Karpas-422 (cell line): ENCODE data around the gene OR51F2. TPM values are rescaled to one million over a fixed set of nuclear protein-coding genes. Genes with fewer than 3 reads are reported as not detected.
"Not testable (repeated sequence)": the region's sequence is repeated elsewhere in the genome, so short reads cannot be mapped to it uniquely, and the experiment has no call there.

ENCODE experiments used
- DNase-seq: peaks from one replicate; pipeline ENCODE4 v3.0.0-alpha.2; 2015
- H2AFZ ChIP-seq: fragments of 200-600 bp; sonication (generic); 2 replicates; pipeline ENCODE4 v1.6.1; 2014; ENCODE audit warnings: antibody characterized with exemption, low read length, mixed read lengths
- H3K27ac ChIP-seq: fragments of 200-600 bp; sonication (generic); 2 replicates; pipeline ENCODE4 v1.5.1; 2014; ENCODE audit warnings: mild to moderate bottlenecking, low read length, moderate library complexity
- H3K27me3 ChIP-seq: fragments of 200-600 bp; sonication (generic); 2 replicates; pipeline ENCODE4 v1.6.1; 2014; ENCODE audit warnings: low read length, mixed read lengths
- H3K36me3 ChIP-seq: fragments of 200-600 bp; sonication (generic); 2 replicates; pipeline ENCODE4 v1.6.1; 2014; ENCODE audit warnings: low read length, mixed read lengths; ENCODE audit not compliant: insufficient read depth
- H3K4me1 ChIP-seq: fragments of 200-600 bp; sonication (generic); 2 replicates; pipeline ENCODE4 v1.6.1; 2014; ENCODE audit warnings: mild to moderate bottlenecking, low read length, mixed read lengths
- H3K4me2 ChIP-seq: fragments of 200-600 bp; sonication (generic); 2 replicates; pipeline ENCODE4 v1.6.1; 2014; ENCODE audit warnings: low read length, low read depth, mild to moderate bottlenecking; ENCODE audit not compliant: poor library complexity, severe bottlenecking
- H3K4me3 ChIP-seq: fragments of 200-600 bp; sonication (generic); 2 replicates; pipeline ENCODE4 v1.5.1; 2014; ENCODE audit warnings: mild to moderate bottlenecking, antibody characterized with exemption, low read length, mixed read lengths
- H3K79me2 ChIP-seq: fragments of 200-600 bp; sonication (generic); 2 replicates; pipeline ENCODE4 v1.6.1; 2014; ENCODE audit warnings: mild to moderate bottlenecking, low read length, mixed read lengths
- H3K9ac ChIP-seq: fragments of 200-600 bp; sonication (generic); 2 replicates; pipeline ENCODE4 v1.6.0; 2014; ENCODE audit warnings: low read length
- H3K9me2 ChIP-seq: fragments of 200-600 bp; sonication (generic), shearing (Covaris generic); replicated peaks from 2 replicates; pipeline ENCODE4 v1.6.0; 2014; ENCODE audit warnings: mild to moderate bottlenecking, low read length, moderate library complexity; ENCODE audit not compliant: insufficient read depth
- H3K9me3 ChIP-seq: fragments of 300-700, 200-600 bp; sonication (generic); 2 replicates; pipeline ENCODE4 v1.6.1; 2014; ENCODE audit warnings: low read length, mixed read lengths
- H4K20me1 ChIP-seq: fragments of 200-600 bp; sonication (generic); 2 replicates; pipeline ENCODE4 v1.6.1; 2014; ENCODE audit warnings: mild to moderate bottlenecking, antibody characterized with exemption, low read length, low read depth; ENCODE audit not compliant: insufficient read depth
- total RNA-seq: library from RNA; depleted of rRNA; stranded (reverse); fragments of >200 nt; shearing (Covaris generic); gene quantifications from 2 replicates; pipeline ENCODE4 v1.2.3, GENCODE V29; 2014; ENCODE audit warnings: low replicate concordance; rRNA removed

The OR51F2 gene
- not detected in 2 replicates for total RNA-seq

- Histone ChIP-seq H3K4me2 (no peak within 1 kb of the TSS), H3K4me1 (no peaks in the 10 kb centered on the region), H3K36me3 (no peaks in the 10 kb centered on the region), H4K20me1 (no peaks in the 10 kb centered on the region), H3K4me3 (no peak within 1 kb of the TSS), H3K79me2 (no peaks in the 10 kb centered on the region), H3K27me3 (no peaks in the 10 kb centered on the region), H3K9me2 (no peaks in the 10 kb centered on the region), H3K9me3 (no peaks in the 10 kb centered on the region), H3K27ac (no peak within 1 kb of the TSS), H2AFZ (no peak within 1 kb of the TSS), H3K9ac (no peak within 1 kb of the TSS)
- DNase-seq, result no peak
Observed at GRCh38 chr11:4821021-4821420, at the start of gene OR51F2. TSS of gene OR51F2 (plus strand) at chr11:4821321. CDS start at chr11:4821422, 101 bp downstream.

DNA sequence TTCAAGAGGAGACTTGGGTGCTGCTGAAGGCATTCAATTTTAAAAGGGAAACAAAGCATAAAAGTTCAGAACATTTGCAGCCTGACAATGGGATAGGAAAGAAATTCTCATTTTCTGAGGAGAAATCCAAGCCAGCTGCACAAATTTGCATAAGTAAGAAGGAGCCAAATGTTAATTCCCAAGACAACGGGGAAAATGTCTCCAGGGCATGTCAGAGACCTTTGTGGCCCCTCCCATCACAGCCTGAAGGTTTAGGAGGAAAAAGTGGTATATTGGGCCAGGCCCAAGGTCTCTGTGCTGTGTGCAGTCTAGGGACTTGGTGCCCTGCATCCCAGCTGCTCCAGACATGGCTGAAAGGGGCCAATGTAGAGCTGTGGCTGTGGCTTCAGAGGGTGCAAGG is 38.7 kb upstream of the OR51F2 start:
- Histone ChIP-seq H4K20me1 (no peaks in the 10 kb centered on the region), H3K27ac (no peak overlapping the region), H3K9ac (no peak overlapping the region), H3K4me3 (no peak overlapping the region), H3K79me2 (no peaks in the 10 kb centered on the region), H3K9me3 (no peaks in the 10 kb centered on the region), H3K36me3 (no peaks in the 10 kb centered on the region), H3K9me2 (no peaks in the 10 kb centered on the region), H3K27me3 (no peaks in the 10 kb centered on the region), H3K4me1 (no peaks in the 10 kb centered on the region), H3K4me2 (no peak overlapping the region), H2AFZ (no peak overlapping the region)
- no peak for DNase-seq

DNA sequence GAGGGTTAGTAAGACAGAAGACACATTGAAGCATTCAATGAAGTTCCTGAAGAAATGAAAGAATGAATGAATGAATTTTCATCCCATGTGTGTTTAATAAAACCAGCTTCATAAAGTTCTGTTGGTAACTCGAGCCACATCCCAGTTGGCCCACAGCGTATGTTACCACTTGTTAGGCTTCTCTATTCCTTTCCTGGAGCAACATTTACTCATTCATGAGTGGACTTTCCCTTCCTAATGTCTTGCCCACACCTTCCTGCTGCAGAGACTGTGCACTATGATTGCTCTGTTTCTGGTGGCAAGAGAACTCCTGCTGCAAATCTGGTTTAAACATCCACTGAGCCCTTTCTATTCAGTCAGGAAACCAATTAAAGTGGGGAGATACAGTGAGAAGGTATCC is 23.9 kb upstream of the OR51F2 start:
- Histone ChIP-seq H3K27ac (no peak overlapping the region), H3K27me3 (no peaks in the 10 kb centered on the region), H2AFZ (no peak overlapping the region), H3K4me3 (no peak overlapping the region), H3K9ac (no peak overlapping the region), H3K36me3 (no peaks in the 10 kb centered on the region), H3K9me2 (no peaks in the 10 kb centered on the region), H3K9me3 (no peaks in the 10 kb centered on the region), H3K4me1 (no peaks in the 10 kb centered on the region), H4K20me1 (no peaks in the 10 kb centered on the region), H3K4me2 (no peak overlapping the region), H3K79me2 (no peaks in the 10 kb centered on the region)
- no peak for DNase-seq

GRCh38 chr11:4798427-4799183 is 22.5 kb upstream of the OR51F2 start:
- Histone ChIP-seq H4K20me1 (no peaks in the 10 kb centered on the region), H3K4me3 (no peak overlapping the region), H3K9ac (no peak overlapping the region), H3K79me2 (no peaks in the 10 kb centered on the region), H2AFZ (no peak overlapping the region), H3K9me3 (no peaks in the 10 kb centered on the region), H3K27ac (no peak overlapping the region), H3K27me3 (no peaks in the 10 kb centered on the region), H3K4me2 (no peak overlapping the region), H3K9me2 (no peaks in the 10 kb centered on the region), H3K36me3 (no peaks in the 10 kb centered on the region), H3K4me1 (no peaks in the 10 kb centered on the region)
- DNase-seq, result no peak

DNA sequence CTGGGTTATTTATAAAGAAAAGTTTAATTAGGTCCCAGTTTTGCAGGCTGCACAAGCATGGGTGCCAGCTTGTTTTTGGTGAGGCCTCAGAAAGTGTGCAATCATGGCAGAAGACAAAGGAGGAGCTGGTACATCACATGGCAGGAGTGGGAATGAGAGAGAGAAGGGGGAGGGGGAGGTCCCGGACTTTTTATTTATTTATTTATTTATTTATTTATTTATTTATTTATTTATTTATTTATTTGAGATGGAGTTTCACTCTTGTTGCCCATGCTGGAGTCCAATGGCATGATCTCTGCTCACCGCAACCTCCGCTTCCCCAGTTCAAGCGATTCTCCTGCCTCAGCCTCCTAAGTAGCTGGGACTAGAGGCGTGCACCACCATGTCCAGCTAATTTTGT is 19.8 kb upstream of the OR51F2 start:
- H3K36me3 ChIP-seq, H4K20me1 ChIP-seq, H3K79me2 ChIP-seq, H3K9me2 ChIP-seq, H3K4me2 ChIP-seq, DNase-seq, H3K9ac ChIP-seq, H3K27me3 ChIP-seq, H3K27ac ChIP-seq, H3K4me1 ChIP-seq, H3K4me3 ChIP-seq, H2AFZ ChIP-seq, H3K9me3 ChIP-seq: not testable (repeated sequence)

DNA sequence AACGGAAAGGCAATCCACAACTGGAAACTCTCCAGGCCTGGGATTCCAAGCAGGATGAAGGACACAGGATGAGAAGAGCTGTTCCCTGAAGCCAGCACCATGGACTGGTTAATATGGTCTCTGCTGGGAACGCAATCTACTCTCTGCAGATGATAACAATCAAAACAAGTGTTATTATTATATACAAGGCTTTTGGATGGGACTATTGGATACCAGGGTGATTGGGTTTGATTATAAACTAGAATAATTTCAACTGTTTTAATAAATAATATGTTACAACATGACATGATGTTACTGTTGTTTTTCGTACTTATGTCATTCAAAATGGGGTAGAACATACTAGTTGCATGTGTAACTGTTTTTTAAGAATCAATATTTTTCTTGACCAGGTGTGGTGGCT is 16.8 kb upstream of the OR51F2 start, which contains the start of gene OR52R1:
Gene OR52R1, minus strand, starts transcription at position 101 of the 400 bp plus-strand sequence. Its CDS starts 0 bp downstream, at position 101.
- no peak within 1 kb of the TSS for H3K9ac ChIP-seq

GRCh38 chr11:4808476-4808875 is 12.6 kb upstream of the OR51F2 start:
- H3K9me2 ChIP-seq, result no peaks in the 10 kb centered on the region
- no peak overlapping the region for H3K4me3 ChIP-seq
- no peaks in the 10 kb centered on the region for H3K79me2 ChIP-seq
- no peak overlapping the region for H3K27ac ChIP-seq
- H3K36me3 ChIP-seq, result no peaks in the 10 kb centered on the region
- H4K20me1 ChIP-seq, result no peaks in the 10 kb centered on the region
- no peaks in the 10 kb centered on the region for H3K27me3 ChIP-seq
- H3K9ac ChIP-seq, result no peak overlapping the region
- no peaks in the 10 kb centered on the region for H3K4me1 ChIP-seq
- no peak overlapping the region for H3K4me2 ChIP-seq
- no peak overlapping the region for H2AFZ ChIP-seq
- no peaks in the 10 kb centered on the region for H3K9me3 ChIP-seq
- DNase-seq, result no peak

More for the DNA sequence above, 16.8 kb upstream of the OR51F2 start, which contains the start of gene OR52R1:
- Histone ChIP-seq H2AFZ (no peak within 1 kb of the TSS), H3K27ac (no peak within 1 kb of the TSS), H3K79me2 (no peaks in the 10 kb centered on the region), H4K20me1 (no peaks in the 10 kb centered on the region), H3K4me3 (no peak within 1 kb of the TSS), H3K9me2 (no peaks in the 10 kb centered on the region), H3K4me1 (no peaks in the 10 kb centered on the region), H3K9me3 (no peaks in the 10 kb centered on the region), H3K4me2 (no peak within 1 kb of the TSS), H3K36me3 (no peaks in the 10 kb centered on the region), H3K27me3 (no peaks in the 10 kb centered on the region)
- DNase-seq, result no peak

GRCh38 chr11:4809246-4809645 is 11.9 kb upstream of the OR51F2 start:
- Histone ChIP-seq H2AFZ (no peak overlapping the region), H3K4me3 (no peak overlapping the region), H3K9ac (no peak overlapping the region), H3K4me2 (no peak overlapping the region), H3K79me2 (no peaks in the 10 kb centered on the region), H3K27ac (no peak overlapping the region), H3K9me3 (no peaks in the 10 kb centered on the region), H3K9me2 (no peaks in the 10 kb centered on the region), H3K27me3 (no peaks in the 10 kb centered on the region), H4K20me1 (no peaks in the 10 kb centered on the region), H3K4me1 (no peaks in the 10 kb centered on the region), H3K36me3 (no peaks in the 10 kb centered on the region)
- DNase-seq, result no peak
